Measurements from ENCODE around the gene TM9SF1. TPM values are rescaled to one million over a fixed set of nuclear protein-coding genes. Genes with fewer than 3 reads are reported as not detected.

The TM9SF1 gene
- total RNA-seq, 1 donor from 2014 or later, result 52.0 TPM

GRCh38 chr14:24172261-24172860 is 22.9 kb downstream of the TM9SF1 start:
- H3K4me1 ChIP-seq, result peaks cover 4% of the 10 kb centered on the region
- no peak for DNase-seq
- H3K27me3 ChIP-seq, result no peaks in the 10 kb centered on the region
- no peak for ATAC-seq
- peak overlapping the region; percentile 37 for H3K4me3 ChIP-seq
- intact Hi-C loops (cut with DNase I), result no loop called here
- H3K9me3 ChIP-seq, result no peaks in the 10 kb centered on the region
- peaks cover 45% of the 10 kb centered on the region for H3K36me3 ChIP-seq
- H3K27ac ChIP-seq, result no peak overlapping the region
- TF ChIP-seq CTCF (IDR thresholded peaks at IDR 0.05), result no peak

- Histone ChIP-seq H3K9me3 (no peaks in the 10 kb centered on the region), H3K4me3 (peak within 1 kb of the TSS; percentile 37), H3K27ac (peak within 1 kb of the TSS; percentile 17), H3K36me3 (peaks cover 45% of the 10 kb centered on the region), H3K4me1 (peaks cover 4% of the 10 kb centered on the region), H3K27me3 (no peaks in the 10 kb centered on the region)
- intact Hi-C loops (cut with DNase I), result no loop called here
- peak; percentile 89 for ATAC-seq
- DNase-seq, result peak; percentile 85
- no peak for TF ChIP-seq CTCF (IDR thresholded peaks at IDR 0.05)
Observed at GRCh38 chr14:24171422-24172260, 23.6 kb downstream of the TM9SF1 start, which contains the start of gene REC8. REC8 (plus strand) TSS chr14:24172080; CDS start chr14:24172553, 473 bp downstream.

- peak overlapping the region; percentile 18 for H3K27ac ChIP-seq
- peaks cover 13% of the 10 kb centered on the region for H3K4me1 ChIP-seq
- H3K4me3 ChIP-seq, result no peak overlapping the region
- ATAC-seq (peak; percentile 34), DNase-seq (no peak)
- H3K36me3 ChIP-seq, result peaks cover 63% of the 10 kb centered on the region
- H3K9me3 ChIP-seq, result no peaks in the 10 kb centered on the region
- TF ChIP-seq CTCF (IDR thresholded peaks at IDR 0.05), result no peak
- intact Hi-C loops (cut with DNase I), result no loop called here
- H3K27me3 ChIP-seq, result no peaks in the 10 kb centered on the region
Observed at GRCh38 chr14:24167469-24168114, 27.6 kb downstream of the TM9SF1 start.

GRCh38 chr14:24165785-24166184 is 29.5 kb downstream of the TM9SF1 start:
- H3K4me3 ChIP-seq, result no peak overlapping the region
- H3K27ac ChIP-seq, result no peak overlapping the region
- no peak for TF ChIP-seq CTCF (IDR thresholded peaks at IDR 0.05)
- peaks cover 68% of the 10 kb centered on the region for H3K36me3 ChIP-seq
- peaks cover 18% of the 10 kb centered on the region for H3K4me1 ChIP-seq
- H3K9me3 ChIP-seq, result no peaks in the 10 kb centered on the region
- no peak for ATAC-seq
- intact Hi-C loops (cut with DNase I), result no loop called here
- H3K27me3 ChIP-seq, result no peaks in the 10 kb centered on the region
- no peak for DNase-seq

- Histone ChIP-seq H3K4me1 (peaks cover 23% of the 10 kb centered on the region), H3K27me3 (no peaks in the 10 kb centered on the region), H3K36me3 (peaks cover 76% of the 10 kb centered on the region), H3K9me3 (no peaks in the 10 kb centered on the region), H3K4me3 (no peak overlapping the region), H3K27ac (no peak overlapping the region)
- intact Hi-C loops (cut with DNase I), result no loop called here
- TF ChIP-seq CTCF (IDR thresholded peaks at IDR 0.05), result no peak
- no peak for DNase-seq
- no peak for ATAC-seq
Observed at GRCh38 chr14:24164518-24164991, 30.7 kb downstream of the TM9SF1 start.
